Measurements from ENCODE around the gene TUBB2A. TPM values are rescaled to one million over a fixed set of nuclear protein-coding genes. Genes with fewer than 3 reads are reported as not detected.
A peak's percentile ranks its signal among the peaks of the same experiment; 100 is the strongest.
"Not testable (repeated sequence)": the region's sequence is repeated elsewhere in the genome, so short reads cannot be mapped to it uniquely, and the experiment has no call there.

Gene TUBB2A
- total and polyA plus RNA-seq, 4 donors = 10.8 to 53.5 (median 30.1) TPM

- H3K4me1 ChIP-seq (ENCODE audit: control insufficient read depth in 5 of 5, insufficient read depth in 5 of 5, low read length in 5 of 5) = peaks cover 0 to 10% (median 0%) of the 10 kb centered on the region in 5 donors
- peaks cover 0 to 4% (median 0%) of the 10 kb centered on the region in 4 donors for H3K9me3 ChIP-seq (ENCODE audit: control insufficient read depth in 4 of 4, insufficient read depth in 3 of 4, low read length in 3 of 4)
- peaks cover 0 to 2% (median 0%) of the 10 kb centered on the region in 3 donors for H3K27me3 ChIP-seq (ENCODE audit: control insufficient read depth in 3 of 3, insufficient read depth in 3 of 3, low read length in 2 of 3)
- TF ChIP-seq CTCF (IDR thresholded peaks at IDR 0.05; ENCODE audit: control extremely low read depth, extremely low read depth) = no peak
- WGBS, 2 donors = 66 to 68% methylated on average over 31 of the region's 31 CpGs
- no peak for DNase-seq
- no peak overlapping the region for H3K4me3 ChIP-seq
- H3K27ac ChIP-seq (ENCODE audit: low read depth in 1 of 2, low read length in 1 of 2) = peak overlapping the region in 1 of 2 donors; percentile 29
- H3K9ac ChIP-seq (ENCODE audit: insufficient read depth in 1 of 2, low read length in 2 of 2) = no peak overlapping the region
- peaks cover 0 to 3% (median 0%) of the 10 kb centered on the region in 4 donors for H3K36me3 ChIP-seq (ENCODE audit: control insufficient read depth in 4 of 4, insufficient read depth in 4 of 4, low read length in 4 of 4)
- no peak for ATAC-seq (ENCODE audit: insufficient read depth, low FRiP score)
These were observed 2.7 kb upstream of the TUBB2A start for GRCh38 chr6:3159805-3160781.

- not testable (repeated sequence) for H3K27me3 ChIP-seq (ENCODE audit: control insufficient read depth in 3 of 3, insufficient read depth in 3 of 3, low read length in 2 of 3); ATAC-seq (ENCODE audit: insufficient read depth, low FRiP score); H3K36me3 ChIP-seq (ENCODE audit: control insufficient read depth in 4 of 4, insufficient read depth in 4 of 4, low read length in 4 of 4); H3K9me3 ChIP-seq (ENCODE audit: control insufficient read depth in 4 of 4, insufficient read depth in 3 of 4, low read length in 3 of 4)
- Histone ChIP-seq H3K9ac (ENCODE audit: insufficient read depth in 1 of 2, low read length in 2 of 2) (peak overlapping the region in 1 of 2 donors; percentile 28), H3K27ac (ENCODE audit: low read depth in 1 of 2, low read length in 1 of 2) (peak overlapping the region in 1 of 2 donors; percentile 98), H3K4me3 (peak overlapping the region; percentile 71), H3K4me1 (ENCODE audit: control insufficient read depth in 5 of 5, insufficient read depth in 5 of 5, low read length in 5 of 5) (peaks cover 0 to 10% (median 0%) of the 10 kb centered on the region in 5 donors)
- WGBS, 2 donors = 7 to 11% methylated on average over 25 to 29 of the region's 32 CpGs
- peak; percentile 26 to 52 (median 45) for DNase-seq
These were observed 887 bp downstream of the TUBB2A start for GRCh38 chr6:3156184-3157130.

DNA sequence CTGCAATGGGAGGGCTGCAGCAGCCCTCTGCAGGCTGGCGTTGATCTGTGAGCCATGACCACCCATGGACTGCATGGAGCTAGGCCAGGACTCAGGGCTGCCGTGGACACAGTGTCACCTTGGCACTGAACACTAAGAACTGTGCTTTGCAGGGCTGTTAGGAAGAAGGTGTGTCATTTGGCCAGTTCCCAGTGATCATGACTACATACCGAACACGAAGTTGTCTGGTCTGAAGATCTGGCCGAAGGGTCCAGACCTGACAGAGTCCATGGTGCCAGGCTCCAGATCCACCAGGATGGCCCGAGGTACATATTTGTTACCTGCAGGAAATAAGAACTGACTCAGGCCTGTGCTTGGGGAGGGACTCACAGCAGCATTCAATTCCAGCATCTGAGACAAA lies 1.9 kb downstream of the TUBB2A start:
- H3K9me3 ChIP-seq (ENCODE audit: control insufficient read depth in 4 of 4, insufficient read depth in 3 of 4, low read length in 3 of 4); H3K4me3 ChIP-seq; H3K27ac ChIP-seq (ENCODE audit: low read depth in 1 of 2, low read length in 1 of 2); H3K27me3 ChIP-seq (ENCODE audit: control insufficient read depth in 3 of 3, insufficient read depth in 3 of 3, low read length in 2 of 3); ATAC-seq (ENCODE audit: insufficient read depth, low FRiP score); H3K36me3 ChIP-seq (ENCODE audit: control insufficient read depth in 4 of 4, insufficient read depth in 4 of 4, low read length in 4 of 4); DNase-seq; H3K9ac ChIP-seq (ENCODE audit: insufficient read depth in 1 of 2, low read length in 2 of 2): not testable (repeated sequence)
- peaks cover 0 to 10% (median 0%) of the 10 kb centered on the region in 5 donors for H3K4me1 ChIP-seq (ENCODE audit: control insufficient read depth in 5 of 5, insufficient read depth in 5 of 5, low read length in 5 of 5)
- WGBS, 2 donors = 84 to 90% methylated on average over 5 to 6 of the region's 6 CpGs

DNA sequence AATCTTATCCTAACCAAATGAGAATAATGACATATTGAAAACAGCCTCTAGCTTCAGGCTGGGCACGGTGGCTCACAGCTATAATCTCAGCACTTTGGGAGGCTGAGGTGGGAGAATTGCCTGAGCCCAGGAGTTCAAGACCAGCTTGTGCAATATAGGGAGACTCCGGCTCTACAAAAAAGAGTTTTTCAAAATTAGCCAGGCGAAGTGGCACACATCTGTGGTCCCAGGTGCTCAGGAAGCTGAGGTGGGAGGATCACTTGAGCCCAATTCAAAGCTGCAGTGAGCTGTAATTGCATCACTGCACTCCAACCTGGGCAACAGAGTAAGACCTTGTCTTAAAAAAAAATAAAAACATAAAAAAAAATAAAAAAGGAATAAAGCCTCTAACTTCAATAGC lies 4.7 kb downstream of the TUBB2A start:
- ATAC-seq (ENCODE audit: insufficient read depth, low FRiP score) = no peak

More for the DNA sequence above, 4.7 kb downstream of the TUBB2A start:
- DNase-seq = no peak
- 89 to 92% methylated on average over 3 of the region's 3 CpGs for WGBS, 2 donors
- H3K36me3 ChIP-seq (ENCODE audit: control insufficient read depth in 4 of 4, insufficient read depth in 4 of 4, low read length in 4 of 4) = peaks cover 0 to 7% (median 4%) of the 10 kb centered on the region in 4 donors
- H3K4me1 ChIP-seq (ENCODE audit: control insufficient read depth in 5 of 5, insufficient read depth in 5 of 5, low read length in 5 of 5) = peaks cover 0 to 6% (median 0%) of the 10 kb centered on the region in 5 donors
- H3K27me3 ChIP-seq (ENCODE audit: control insufficient read depth in 3 of 3, insufficient read depth in 3 of 3, low read length in 2 of 3) = no peaks in the 10 kb centered on the region
- H3K9ac ChIP-seq (ENCODE audit: insufficient read depth in 1 of 2, low read length in 2 of 2) = no peak overlapping the region
- TF ChIP-seq CTCF (IDR thresholded peaks at IDR 0.05; ENCODE audit: control extremely low read depth, extremely low read depth) = no peak
- H3K9me3 ChIP-seq (ENCODE audit: control insufficient read depth in 4 of 4, insufficient read depth in 3 of 4, low read length in 3 of 4) = peaks cover 0 to 3% (median 0%) of the 10 kb centered on the region in 4 donors
- no peak overlapping the region for H3K27ac ChIP-seq (ENCODE audit: low read depth in 1 of 2, low read length in 1 of 2)
- H3K4me3 ChIP-seq = no peak overlapping the region
